ENCODE results near the gene HBE1.
"Not testable (repeated sequence)": the region's sequence is repeated elsewhere in the genome, so short reads cannot be mapped to it uniquely, and the experiment has no call there.

Gene HBE1

DNA sequence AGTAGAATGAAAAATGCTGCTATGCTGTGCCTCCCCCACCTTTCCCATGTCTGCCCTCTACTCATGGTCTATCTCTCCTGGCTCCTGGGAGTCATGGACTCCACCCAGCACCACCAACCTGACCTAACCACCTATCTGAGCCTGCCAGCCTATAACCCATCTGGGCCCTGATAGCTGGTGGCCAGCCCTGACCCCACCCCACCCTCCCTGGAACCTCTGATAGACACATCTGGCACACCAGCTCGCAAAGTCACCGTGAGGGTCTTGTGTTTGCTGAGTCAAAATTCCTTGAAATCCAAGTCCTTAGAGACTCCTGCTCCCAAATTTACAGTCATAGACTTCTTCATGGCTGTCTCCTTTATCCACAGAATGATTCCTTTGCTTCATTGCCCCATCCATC, 14.9 kb upstream of the HBE1 start:
- DNase-seq, result no peak

DNA sequence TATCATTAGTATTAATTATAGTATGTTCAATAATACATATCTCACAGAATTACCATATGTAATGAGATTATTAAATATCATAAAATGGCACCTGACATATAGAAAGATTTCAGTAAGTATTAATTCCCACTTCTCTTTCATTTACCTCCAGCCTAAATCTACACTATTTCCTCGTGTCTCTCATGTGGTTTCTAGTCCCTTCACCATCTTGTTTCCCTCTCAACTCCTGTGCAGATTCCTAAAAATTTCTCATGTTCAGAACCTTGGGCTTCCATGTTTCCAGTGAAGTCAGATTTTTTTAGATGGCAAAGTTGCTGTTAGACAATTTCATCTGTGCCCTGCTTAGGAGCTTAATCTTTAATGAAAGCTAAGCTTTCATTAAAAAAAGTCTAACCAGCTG, 14.1 kb upstream of the HBE1 start:
- DNase-seq, result no peak

DNA sequence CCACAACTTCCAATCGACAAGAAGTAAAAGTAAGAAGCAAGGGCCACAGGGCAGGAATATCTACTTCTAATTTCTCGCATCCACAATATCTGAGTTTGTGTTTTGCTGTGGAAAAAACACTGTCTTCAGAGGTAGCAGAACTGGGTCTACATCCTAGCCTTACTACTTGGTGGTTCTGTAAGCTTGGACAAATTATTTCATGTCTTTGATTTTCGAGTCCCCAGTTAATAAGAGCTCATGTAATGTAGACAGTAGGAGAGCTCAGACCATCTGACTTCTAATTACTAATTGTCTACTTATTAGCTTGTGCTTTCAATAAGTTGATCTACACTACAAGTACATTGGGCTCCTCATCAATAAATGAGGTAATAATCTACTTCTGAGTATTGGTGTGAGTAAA, 13.3 kb upstream of the HBE1 start:
- no peak for DNase-seq

DNA sequence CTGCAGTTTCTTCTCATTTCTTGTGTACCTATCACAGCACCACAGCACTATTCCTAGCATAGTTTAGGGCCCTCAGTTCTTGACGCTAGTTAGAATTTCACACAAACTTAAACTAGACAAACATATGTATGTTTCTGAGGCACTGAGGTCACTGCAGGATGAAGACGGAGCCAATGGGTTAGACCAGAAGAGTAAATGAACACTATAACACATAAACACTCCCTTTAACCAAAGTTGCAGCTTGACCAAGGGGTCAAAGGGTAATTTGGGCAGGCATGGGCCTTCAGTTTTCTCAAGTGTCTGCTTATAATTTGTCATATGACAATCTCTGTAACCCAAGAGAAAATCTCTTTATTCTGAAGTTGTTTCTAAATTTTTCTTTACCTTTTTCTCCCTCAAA, 12.9 kb upstream of the HBE1 start:
- no peak for DNase-seq

DNA sequence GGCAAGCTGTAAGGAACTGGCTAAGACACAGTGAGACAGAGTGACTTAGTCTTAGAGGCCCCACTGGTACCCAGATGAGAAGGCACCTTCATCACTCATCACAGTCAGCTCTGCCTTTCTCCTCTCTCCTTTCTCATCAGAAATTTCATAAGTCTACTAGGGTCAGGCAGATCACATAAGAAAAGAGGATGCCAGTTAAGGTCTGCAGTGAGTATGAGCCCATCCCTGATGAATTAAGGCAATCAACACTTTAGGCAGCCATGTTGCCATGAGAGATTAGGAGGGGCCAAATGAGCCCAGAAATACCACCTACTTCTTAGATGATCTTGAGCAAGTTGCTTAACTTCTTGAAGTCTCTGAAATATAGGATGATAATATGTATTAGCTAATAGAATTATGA, 11.9 kb upstream of the HBE1 start:
- no peak for DNase-seq

DNA sequence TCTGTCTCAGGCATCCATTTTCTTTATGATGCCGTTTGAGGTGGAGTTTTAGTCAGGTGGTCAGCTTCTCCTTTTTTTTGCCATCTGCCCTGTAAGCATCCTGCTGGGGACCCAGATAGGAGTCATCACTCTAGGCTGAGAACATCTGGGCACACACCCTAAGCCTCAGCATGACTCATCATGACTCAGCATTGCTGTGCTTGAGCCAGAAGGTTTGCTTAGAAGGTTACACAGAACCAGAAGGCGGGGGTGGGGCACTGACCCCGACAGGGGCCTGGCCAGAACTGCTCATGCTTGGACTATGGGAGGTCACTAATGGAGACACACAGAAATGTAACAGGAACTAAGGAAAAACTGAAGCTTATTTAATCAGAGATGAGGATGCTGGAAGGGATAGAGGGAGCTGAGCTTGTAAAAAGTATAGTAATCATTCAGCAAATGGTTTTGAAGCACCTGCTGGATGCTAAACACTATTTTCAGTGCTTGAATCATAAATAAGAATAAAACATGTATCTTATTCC, 10.9 kb upstream of the HBE1 start:
- DNase-seq, result no peak

DNA sequence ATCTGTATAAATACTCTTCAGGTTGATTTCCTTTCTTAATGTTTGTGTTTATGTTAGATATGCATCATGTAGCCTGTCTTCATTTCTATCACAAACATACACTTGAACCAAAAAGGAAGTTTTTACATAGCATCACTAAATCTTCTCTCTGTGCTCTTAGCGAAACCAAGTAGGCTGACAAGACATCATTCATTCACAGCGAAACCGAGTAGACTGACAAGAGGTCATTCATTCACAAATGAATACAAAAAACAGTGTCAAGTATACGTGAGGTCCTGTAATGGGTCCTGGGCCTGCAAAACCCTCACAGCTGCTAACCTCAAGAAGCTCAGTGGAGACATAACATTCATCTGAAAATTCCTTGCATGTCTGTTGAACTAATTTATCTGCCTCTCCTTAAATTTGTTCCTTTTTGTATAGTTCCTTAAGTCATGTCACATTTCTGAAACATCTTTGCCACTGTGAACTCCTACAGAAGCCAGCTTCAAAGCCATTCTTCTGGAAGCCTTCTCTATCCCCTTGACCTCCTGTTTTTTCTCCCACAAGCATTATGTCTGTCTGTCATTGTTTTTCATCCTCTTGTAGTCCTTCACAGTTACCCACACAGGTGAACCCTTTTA, 9.8 kb upstream of the HBE1 start:
- DNase-seq, result no peak

DNA sequence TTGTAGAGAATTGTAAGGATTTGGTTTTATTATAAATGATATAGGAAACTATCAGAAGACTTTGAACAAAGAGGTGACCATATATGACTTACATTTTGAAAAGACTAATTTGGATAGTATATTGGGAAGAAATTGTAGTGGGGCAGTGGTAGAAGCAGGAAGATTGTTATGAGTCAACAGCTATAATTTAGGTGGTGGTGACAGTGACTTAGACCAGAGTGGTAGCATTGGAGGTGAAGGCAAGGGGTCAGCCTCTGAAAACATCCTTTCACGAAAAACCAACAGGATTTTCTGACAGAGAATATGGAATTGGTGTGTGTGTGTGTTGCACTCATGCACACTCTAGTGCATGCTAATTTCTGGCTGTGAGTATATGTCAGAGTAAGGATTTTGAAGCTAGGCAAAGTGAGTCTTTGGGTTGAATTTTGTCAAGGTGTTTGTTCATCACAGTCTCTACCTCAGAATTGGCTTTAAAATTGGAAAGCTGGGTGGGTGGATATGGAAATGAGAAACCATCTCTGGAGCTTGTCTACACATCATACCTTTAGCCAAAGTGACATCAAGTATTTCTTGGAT, 8.2 kb upstream of the HBE1 start:
- no peak for DNase-seq

DNA sequence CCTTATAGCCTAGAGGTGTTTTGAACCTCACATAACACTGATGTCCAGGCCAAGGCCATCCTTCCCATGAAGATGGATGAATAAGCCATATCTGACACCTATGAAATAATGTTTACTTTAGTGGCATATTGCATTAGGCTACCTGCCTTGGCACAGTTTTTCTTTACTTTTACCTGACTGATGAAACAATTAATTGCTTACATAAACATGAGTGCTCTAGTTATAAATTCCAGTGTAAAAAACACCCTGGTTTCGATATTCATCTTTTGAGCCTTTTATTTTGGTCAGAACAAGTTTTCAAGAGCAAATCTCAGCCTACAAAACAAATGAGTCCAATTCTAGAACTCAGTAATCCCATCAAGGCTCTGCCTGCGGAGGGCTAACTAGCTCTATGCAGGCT, 7.0 kb upstream of the HBE1 start:
- no peak for DNase-seq

DNA sequence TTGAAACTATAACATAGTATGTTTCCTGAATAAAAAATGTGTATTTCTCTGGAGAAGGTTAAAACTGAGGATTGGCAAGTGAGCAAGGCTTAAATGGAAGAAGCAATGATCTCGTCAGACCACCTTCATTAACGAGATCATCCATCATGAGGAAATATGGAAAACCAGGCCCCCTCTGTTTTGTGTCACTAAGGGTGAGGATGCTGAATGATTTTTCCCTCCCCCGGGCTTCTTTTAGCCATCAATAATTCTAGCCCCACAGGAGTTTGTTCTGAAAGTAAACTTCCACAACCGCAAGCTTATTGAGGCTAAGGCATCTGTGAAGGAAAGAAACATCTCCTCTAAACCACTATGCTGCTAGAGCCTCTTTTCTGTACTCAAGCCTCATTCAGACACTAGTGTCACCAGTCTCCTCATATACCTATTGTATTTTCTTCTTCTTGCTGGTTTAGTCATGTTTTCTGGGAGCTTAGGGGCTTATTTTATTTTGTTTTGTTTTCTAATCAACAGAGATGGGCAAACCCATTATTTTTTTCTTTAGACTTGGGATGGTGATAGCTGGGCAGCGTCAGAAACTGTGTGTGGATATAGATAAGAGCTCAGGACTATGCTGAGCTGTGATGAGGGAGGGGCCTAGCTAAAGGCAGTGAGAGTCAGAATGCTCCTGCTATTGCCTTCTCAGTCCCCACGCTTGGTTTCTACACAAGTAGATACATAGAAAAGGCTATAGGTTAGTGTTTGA, 5.8 kb upstream of the HBE1 start:
- DNase-seq, result no peak

DNA sequence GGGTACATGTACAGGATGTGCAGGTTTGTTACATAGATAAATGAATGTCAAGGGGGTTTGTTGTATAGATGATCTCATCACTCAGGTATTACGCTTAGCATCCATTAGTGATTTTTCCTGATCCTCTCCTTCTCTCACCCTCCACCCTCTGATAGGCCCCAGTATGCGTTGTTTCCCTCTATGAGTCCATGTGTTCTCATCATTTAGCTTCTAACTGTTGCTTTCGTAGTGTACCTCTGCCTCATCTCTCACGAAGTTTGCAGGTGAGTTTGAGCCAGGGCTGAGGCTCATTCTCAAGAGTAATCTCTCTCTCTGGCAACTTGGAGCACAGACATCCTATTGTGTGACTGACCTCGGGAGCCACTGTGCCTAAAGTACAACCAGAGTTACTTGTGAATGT, 4.7 kb upstream of the HBE1 start:
- DNase-seq, result no peak

DNA sequence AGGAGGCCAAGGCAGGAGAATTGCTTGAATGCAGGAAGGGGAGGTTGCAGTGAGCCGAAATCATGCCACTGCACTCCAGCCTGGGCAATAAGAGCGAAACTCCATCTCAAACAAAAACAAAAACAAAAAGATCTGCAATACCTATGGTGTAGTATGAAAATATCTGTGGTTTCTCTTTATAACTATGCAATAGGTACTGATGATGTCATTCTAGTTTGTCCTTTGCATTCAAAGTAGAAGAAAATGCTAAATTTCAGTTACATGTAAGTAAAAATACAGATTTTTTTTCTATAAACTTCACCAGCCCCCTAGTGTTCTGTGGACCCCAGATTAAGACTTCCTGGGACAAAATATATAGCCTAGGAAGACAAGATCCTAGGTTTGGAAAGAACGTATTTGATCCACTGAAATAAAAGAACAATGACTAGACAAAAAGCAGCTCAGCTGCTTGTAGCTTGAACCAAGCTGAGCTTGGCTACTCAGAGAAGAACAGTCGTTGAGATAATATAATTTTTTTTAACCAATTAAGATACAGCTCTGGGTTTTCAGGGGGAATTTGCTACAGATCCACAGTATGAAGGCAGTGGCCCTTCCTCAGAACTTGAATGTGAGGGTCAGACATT, 2.8 kb upstream of the HBE1 start:
- no peak for DNase-seq

DNA sequence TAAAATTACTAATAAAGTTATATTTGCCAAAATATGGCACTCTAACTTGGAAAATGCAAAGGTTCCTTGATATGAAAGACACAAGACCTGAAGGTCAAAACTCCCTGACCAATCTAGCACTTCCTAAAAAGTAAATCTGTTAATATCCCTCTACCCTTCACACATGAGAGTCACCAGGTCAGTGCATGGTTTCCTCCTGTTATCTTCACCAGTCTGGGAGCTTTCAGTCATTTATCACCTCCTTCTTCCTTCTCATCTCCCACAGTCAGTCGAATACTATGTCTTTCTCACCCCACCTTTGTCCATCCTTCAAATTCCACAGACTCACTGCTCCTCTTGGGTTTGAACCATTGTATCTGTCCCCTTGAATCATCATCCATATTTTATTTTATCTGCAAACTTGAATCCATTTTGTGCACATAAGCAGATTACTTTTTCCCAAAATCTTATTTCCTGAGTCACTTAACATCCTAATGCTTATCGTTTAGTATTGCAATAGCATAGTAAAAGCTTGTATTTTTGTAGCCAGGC, 2.6 kb downstream of the HBE1 start:
- DNase-seq, result no peak

DNA sequence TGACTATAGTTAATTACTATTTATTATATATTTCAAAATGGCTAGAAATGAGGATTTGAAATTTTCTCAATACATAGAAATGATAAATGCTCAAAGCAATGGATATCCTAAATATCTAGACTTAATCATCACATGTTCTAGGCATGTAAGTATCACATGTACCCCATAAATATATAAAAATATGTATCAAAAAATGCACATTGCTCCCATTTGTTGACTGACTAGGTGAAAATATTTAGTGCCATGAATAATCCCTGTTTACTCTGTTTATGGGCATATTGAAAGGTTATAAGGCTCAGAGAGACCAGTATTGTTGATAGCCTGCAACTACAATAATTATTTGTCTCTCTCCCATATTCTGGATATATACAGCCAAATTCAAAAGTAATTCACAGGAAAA, 3.1 kb downstream of the HBE1 start:
- DNase-seq, result no peak

DNA sequence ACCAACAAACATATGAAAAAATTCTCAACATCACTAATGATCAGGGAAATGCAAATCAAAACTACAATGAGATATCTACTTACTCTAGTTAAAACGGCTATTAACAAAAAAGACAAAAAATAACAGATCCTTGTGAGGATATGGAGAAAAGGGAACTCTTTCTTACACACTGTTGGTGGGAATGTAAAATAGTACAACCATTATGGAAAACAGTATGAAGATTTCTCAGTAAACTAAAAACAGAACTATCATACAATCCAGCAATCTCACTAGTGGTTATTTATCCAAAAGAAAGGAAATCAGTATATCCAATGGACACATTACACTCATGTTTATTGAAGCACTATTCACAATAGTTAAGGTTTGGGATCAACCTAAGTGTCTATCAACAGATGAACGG, 3.9 kb downstream of the HBE1 start:
- DNase-seq, result no peak

DNA sequence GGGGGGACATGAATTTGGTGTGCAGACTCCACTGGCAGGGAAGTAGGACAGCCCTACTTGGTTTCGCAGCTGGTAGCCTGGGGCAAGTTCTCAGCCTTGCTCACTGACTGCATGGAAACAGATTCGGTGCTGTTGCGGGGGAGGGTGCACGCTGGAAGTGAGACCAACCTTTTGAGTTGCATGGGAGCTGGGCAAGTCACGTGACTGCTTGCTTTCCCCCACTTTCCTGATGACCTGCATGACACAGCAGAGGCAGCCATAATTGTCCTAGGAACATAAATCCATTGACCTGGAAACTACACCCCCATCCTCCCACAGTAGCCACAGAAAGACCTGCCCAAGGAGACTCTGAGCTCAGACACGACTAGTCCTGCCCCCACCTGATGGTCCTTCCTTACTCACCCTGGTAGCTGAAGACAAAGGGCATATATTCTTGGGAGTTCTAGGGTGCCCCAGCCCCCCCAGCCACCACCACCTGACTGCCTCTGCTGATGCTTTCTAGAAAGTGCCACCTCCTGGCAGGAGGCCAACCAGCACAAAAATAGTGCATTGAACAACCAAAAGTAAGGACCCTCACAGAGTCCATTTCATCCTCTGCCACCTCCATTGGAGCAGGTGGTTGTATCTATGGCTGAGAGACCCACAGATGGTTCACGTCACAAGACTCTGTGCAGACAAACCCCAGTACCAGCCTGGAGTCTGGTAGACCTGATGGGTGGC, 11.0 kb downstream of the HBE1 start:
- no peak for DNase-seq

DNA sequence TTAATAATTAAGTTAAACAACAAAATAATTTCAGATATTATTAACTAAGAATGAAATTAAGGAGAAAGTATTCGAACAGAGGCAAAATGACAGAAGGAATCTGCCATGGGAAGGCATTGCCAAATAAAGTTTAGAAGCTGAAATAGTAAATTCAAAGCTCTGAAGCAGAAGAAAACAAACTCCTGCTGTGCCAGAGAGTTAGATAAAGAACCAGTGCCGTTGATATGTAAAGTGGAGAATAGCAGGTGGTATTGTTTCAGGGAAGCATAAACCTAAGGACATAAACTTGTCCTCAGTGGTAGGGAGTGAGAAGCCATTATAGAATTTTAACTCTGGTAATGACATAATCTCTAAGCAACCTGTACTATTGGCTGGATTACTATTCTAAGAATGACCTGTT, 12.4 kb downstream of the HBE1 start:
- no peak for DNase-seq

DNA sequence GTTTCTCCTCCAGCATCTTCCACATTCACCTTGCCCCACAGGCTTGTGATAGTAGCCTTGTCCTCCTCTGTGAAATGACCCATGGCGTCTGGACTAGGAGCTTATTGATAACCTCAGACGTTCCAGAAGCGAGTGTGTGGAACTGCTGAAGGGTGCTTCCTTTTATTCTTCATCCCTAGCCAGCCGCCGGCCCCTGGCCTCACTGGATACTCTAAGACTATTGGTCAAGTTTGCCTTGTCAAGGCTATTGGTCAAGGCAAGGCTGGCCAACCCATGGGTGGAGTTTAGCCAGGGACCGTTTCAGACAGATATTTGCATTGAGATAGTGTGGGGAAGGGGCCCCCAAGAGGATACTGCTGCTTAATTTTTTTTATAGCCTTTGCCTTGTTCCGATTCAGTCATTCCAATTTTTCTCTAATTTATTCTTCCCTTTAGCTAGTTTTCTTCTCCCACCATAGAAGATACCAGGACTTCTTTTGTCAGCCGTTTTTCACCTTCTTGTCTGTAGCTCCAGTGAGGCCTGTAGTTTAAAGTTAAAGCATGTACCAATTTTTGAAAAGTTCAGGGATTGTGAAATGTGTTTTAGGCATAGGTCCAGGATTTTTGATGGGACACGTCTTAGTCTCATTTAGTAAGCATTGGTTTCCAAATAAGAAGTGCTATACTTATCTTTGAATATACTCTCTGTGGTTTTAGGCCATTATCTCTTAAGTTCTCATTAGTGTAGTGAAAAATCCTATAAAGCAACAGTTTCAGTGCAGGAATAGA, 14.9 kb downstream of the HBE1 start, which contains the start of gene HBG2:
HBG2 (minus strand) TSS at position 136 of the 768 bp plus-strand sequence; CDS start at position 83, 53 bp downstream.
- DNase-seq, result not testable (repeated sequence)

DNA sequence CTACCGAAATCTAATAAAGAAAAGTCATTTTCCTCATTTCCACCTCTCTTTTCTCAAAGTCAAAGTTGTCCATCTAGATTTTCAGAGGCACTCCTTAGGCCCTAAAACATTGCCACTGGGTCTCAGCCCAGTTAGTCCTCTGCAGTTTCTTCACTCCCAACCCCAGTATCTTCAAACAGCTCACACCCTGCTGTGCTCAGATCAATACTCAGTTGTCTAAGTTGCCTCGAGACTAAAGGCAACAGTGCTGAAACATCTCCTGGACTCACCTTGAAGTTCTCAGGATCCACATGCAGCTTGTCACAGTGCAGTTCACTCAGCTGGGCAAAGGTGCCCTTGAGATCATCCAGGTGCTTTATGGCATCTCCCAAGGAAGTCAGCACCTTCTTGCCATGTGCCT, 15.7 kb downstream of the HBE1 start:
- DNase-seq, result not testable (repeated sequence)

DNA sequence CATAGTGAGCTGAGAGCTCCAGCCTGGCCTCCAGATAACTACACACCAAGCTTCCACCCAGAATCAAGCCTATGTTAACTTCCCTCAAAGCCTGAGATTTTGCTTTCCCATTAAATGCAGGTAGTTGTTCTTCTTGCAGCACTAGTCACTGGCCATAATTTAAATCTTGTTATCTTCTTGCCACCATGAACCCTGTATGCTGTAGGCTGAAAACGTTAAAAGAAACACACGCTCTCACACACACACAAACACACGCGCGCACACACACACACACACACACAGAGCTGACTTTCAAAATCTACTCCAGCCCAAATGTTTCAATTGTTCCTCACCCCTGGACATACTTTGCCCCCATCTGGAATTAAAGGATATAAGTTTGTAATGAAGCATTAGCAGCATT, 16.3 kb downstream of the HBE1 start:
- not testable (repeated sequence) for DNase-seq

DNA sequence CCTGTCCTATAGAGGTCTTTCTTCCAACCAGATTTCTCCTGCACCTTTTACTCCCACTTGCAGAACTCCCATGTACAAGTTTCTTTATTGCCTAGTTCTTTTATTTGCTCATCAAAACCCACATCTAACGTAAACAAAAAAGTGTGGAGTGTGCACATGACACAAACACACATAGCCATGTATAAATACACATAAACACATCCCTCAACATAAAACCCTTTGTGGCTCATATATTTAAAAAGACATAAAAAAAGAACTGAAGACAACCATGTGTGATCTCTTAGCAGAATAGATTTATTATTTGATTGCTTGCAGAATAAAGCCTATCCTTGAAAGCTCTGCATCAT, 16.9 kb downstream of the HBE1 start:
- no peak for DNase-seq
